Activated CD8-positive, alpha-beta T cell treated with anti-CD3 and anti-CD28 coated beads, Interleukin-2, amount 10 ng/mL, durations not matched to agents 7 days and 5 days (primary cell): ENCODE data around the gene KAZN. TPM values are rescaled to one million over a fixed set of nuclear protein-coding genes. Genes with fewer than 3 reads are reported as not detected.

Source experiments
- ATAC-seq: fragments of 150-1000 bp; cut with Tn5 transposase; one replicate; pipeline ENCODE4 v1.10.0; 2021; ENCODE audit warnings: moderate library complexity
- CTCF ChIA-PET: fragments of 350-600 bp; sonication (Branson Sonifier 250); formaldehyde crosslinking; loops from one replicate; lab custom pipeline; 2021; ENCODE audit warnings: antibody characterized with exemption; lab: Charles Lee
- POLR2A ChIA-PET: fragments of 350-600 bp; sonication (Branson Sonifier 250); formaldehyde crosslinking; loops from one replicate; lab custom pipeline; 2021; ENCODE audit warnings: antibody characterized with exemption; lab: Charles Lee
- DNase-seq: peaks from one replicate; pipeline ENCODE4 v3.0.0-alpha.2; 2020
- H3K27ac Mint-ChIP-seq: one replicate; pipeline ENCODE4 v1.8.0; 2021; ENCODE audit warnings: mild to moderate bottlenecking, mixed read lengths
- H3K27me3 Mint-ChIP-seq: one replicate; pipeline ENCODE4 v1.8.0; 2021; ENCODE audit warnings: low read depth, mixed read lengths
- H3K36me3 Mint-ChIP-seq: one replicate; pipeline ENCODE4 v1.8.0; 2021; ENCODE audit warnings: low read depth, mixed read lengths
- H3K4me1 Mint-ChIP-seq: one replicate; pipeline ENCODE4 v1.8.0; 2021; ENCODE audit warnings: low read depth, mixed read lengths
- H3K4me3 Mint-ChIP-seq: one replicate; pipeline ENCODE4 v1.8.0; 2021; ENCODE audit warnings: mild to moderate bottlenecking, mixed read lengths
- H3K9me3 Mint-ChIP-seq: one replicate; pipeline ENCODE4 v1.8.0; 2022; ENCODE audit warnings: mixed read lengths; ENCODE audit not compliant: insufficient read depth
- total RNA-seq, 2 experiments: library from RNA; stranded (reverse); gene quantifications; one replicate each; pipeline ENCODE4 v1.2.3, GENCODE V29; 2021

Gene KAZN
- total RNA-seq, 2 experiments from 2014 or later, result 1.1 to 1.7 TPM

- ChIA-PET CTCF (no interaction called here), POLR2A (no interaction called here)
- Mint-ChIP-seq H3K27ac (no peak overlapping the region), H3K36me3 (no peaks in the 10 kb centered on the region), H3K9me3 (no peaks in the 10 kb centered on the region), H3K27me3 (peaks cover 7% of the 10 kb centered on the region), H3K4me3 (no peak overlapping the region), H3K4me1 (no peaks in the 10 kb centered on the region)
- ATAC-seq, result no peak
- no peak for DNase-seq
Observed at GRCh38 chr1:14745789-14746188, 147.3 kb downstream of the KAZN start.

GRCh38 chr1:14746393-14746792 is 147.9 kb downstream of the KAZN start:
- H3K4me3 Mint-ChIP-seq, result no peak overlapping the region
- ChIA-PET POLR2A (no interaction called here), CTCF (no interaction called here)
- no peaks in the 10 kb centered on the region for H3K36me3 Mint-ChIP-seq
- H3K4me1 Mint-ChIP-seq, result no peaks in the 10 kb centered on the region
- DNase-seq, result no peak
- peak overlapping the region; percentile 27 for H3K27ac Mint-ChIP-seq
- no peaks in the 10 kb centered on the region for H3K9me3 Mint-ChIP-seq
- ATAC-seq, result no peak
- H3K27me3 Mint-ChIP-seq, result peaks cover 7% of the 10 kb centered on the region

GRCh38 chr1:14748151-14748550 is 149.7 kb downstream of the KAZN start:
- POLR2A ChIA-PET, result no interaction called here
- CTCF ChIA-PET, result no interaction called here
- Mint-ChIP-seq H3K4me1 (no peaks in the 10 kb centered on the region), H3K27me3 (peaks cover 5% of the 10 kb centered on the region), H3K9me3 (no peaks in the 10 kb centered on the region), H3K4me3 (no peak overlapping the region), H3K36me3 (no peaks in the 10 kb centered on the region), H3K27ac (no peak overlapping the region)
- no peak for DNase-seq
- no peak for ATAC-seq

GRCh38 chr1:14748977-14749376 is 150.5 kb downstream of the KAZN start:
- H3K4me3 Mint-ChIP-seq, result no peak overlapping the region
- POLR2A ChIA-PET, result no interaction called here
- peaks cover 5% of the 10 kb centered on the region for H3K27me3 Mint-ChIP-seq
- CTCF ChIA-PET, result no interaction called here
- no peaks in the 10 kb centered on the region for H3K9me3 Mint-ChIP-seq
- no peaks in the 10 kb centered on the region for H3K4me1 Mint-ChIP-seq
- ATAC-seq, result no peak
- DNase-seq, result no peak
- H3K36me3 Mint-ChIP-seq, result no peaks in the 10 kb centered on the region
- H3K27ac Mint-ChIP-seq, result no peak overlapping the region

- POLR2A ChIA-PET, result no interaction called here
- CTCF ChIA-PET, result no interaction called here
- H3K4me1 Mint-ChIP-seq, result no peaks in the 10 kb centered on the region
- H3K36me3 Mint-ChIP-seq, result no peaks in the 10 kb centered on the region
- DNase-seq, result no peak
- H3K9me3 Mint-ChIP-seq, result no peaks in the 10 kb centered on the region
- no peak for ATAC-seq
- no peak overlapping the region for H3K4me3 Mint-ChIP-seq
- peaks cover 5% of the 10 kb centered on the region for H3K27me3 Mint-ChIP-seq
- H3K27ac Mint-ChIP-seq, result no peak overlapping the region
Observed at GRCh38 chr1:14750490-14750889, 152.0 kb downstream of the KAZN start.

GRCh38 chr1:14755518-14756252 is 157.2 kb downstream of the KAZN start:
- DNase-seq, result no peak
- no peak overlapping the region for H3K4me3 Mint-ChIP-seq
- no peak overlapping the region for H3K27ac Mint-ChIP-seq
- no peaks in the 10 kb centered on the region for H3K4me1 Mint-ChIP-seq
- H3K9me3 Mint-ChIP-seq, result no peaks in the 10 kb centered on the region
- peaks cover 3% of the 10 kb centered on the region for H3K27me3 Mint-ChIP-seq
- ChIA-PET POLR2A (no interaction called here), CTCF (no interaction called here)
- no peak for ATAC-seq
- H3K36me3 Mint-ChIP-seq, result no peaks in the 10 kb centered on the region

GRCh38 chr1:14756589-14757285 is 158.3 kb downstream of the KAZN start:
- H3K4me1 Mint-ChIP-seq, result no peaks in the 10 kb centered on the region
- ChIA-PET POLR2A (no interaction called here), CTCF (no interaction called here)
- no peak overlapping the region for H3K4me3 Mint-ChIP-seq
- no peaks in the 10 kb centered on the region for H3K36me3 Mint-ChIP-seq
- no peak overlapping the region for H3K27ac Mint-ChIP-seq
- peaks cover 3% of the 10 kb centered on the region for H3K27me3 Mint-ChIP-seq
- H3K9me3 Mint-ChIP-seq, result no peaks in the 10 kb centered on the region
- DNase-seq (no peak), ATAC-seq (no peak)

- H3K4me3 Mint-ChIP-seq, result no peak overlapping the region
- POLR2A ChIA-PET, result no interaction called here
- DNase-seq, result no peak
- CTCF ChIA-PET, result no interaction called here
- ATAC-seq, result no peak
- H3K36me3 Mint-ChIP-seq, result no peaks in the 10 kb centered on the region
- H3K9me3 Mint-ChIP-seq, result no peaks in the 10 kb centered on the region
- H3K4me1 Mint-ChIP-seq, result no peaks in the 10 kb centered on the region
- peaks cover 3% of the 10 kb centered on the region for H3K27me3 Mint-ChIP-seq
- H3K27ac Mint-ChIP-seq, result no peak overlapping the region
Observed at GRCh38 chr1:14757286-14757625, 158.8 kb downstream of the KAZN start.

- ATAC-seq (no peak), DNase-seq (no peak)
- Mint-ChIP-seq H3K36me3 (no peaks in the 10 kb centered on the region), H3K9me3 (no peaks in the 10 kb centered on the region), H3K4me1 (no peaks in the 10 kb centered on the region), H3K27me3 (peaks cover 3% of the 10 kb centered on the region), H3K27ac (no peak overlapping the region), H3K4me3 (no peak overlapping the region)
- ChIA-PET POLR2A (no interaction called here), CTCF (no interaction called here)
Observed at GRCh38 chr1:14759042-14759818, 160.7 kb downstream of the KAZN start.

GRCh38 chr1:14759843-14760242 is 161.4 kb downstream of the KAZN start:
- no peaks in the 10 kb centered on the region for H3K9me3 Mint-ChIP-seq
- H3K4me1 Mint-ChIP-seq, result no peaks in the 10 kb centered on the region
- no peak overlapping the region for H3K27ac Mint-ChIP-seq
- no peak for DNase-seq
- H3K27me3 Mint-ChIP-seq, result peaks cover 3% of the 10 kb centered on the region
- ChIA-PET POLR2A (no interaction called here), CTCF (no interaction called here)
- no peaks in the 10 kb centered on the region for H3K36me3 Mint-ChIP-seq
- H3K4me3 Mint-ChIP-seq, result no peak overlapping the region
- ATAC-seq, result no peak

- ATAC-seq (no peak), DNase-seq (no peak)
- Mint-ChIP-seq H3K4me1 (no peaks in the 10 kb centered on the region), H3K4me3 (no peak overlapping the region), H3K27me3 (peaks cover 3% of the 10 kb centered on the region), H3K9me3 (no peaks in the 10 kb centered on the region), H3K27ac (no peak overlapping the region), H3K36me3 (no peaks in the 10 kb centered on the region)
- ChIA-PET CTCF (no interaction called here), POLR2A (no interaction called here)
Observed at GRCh38 chr1:14760780-14761179, 162.3 kb downstream of the KAZN start.
